ENCODE data around the gene CD302. TPM values are rescaled to one million over a fixed set of nuclear protein-coding genes. Genes with fewer than 3 reads are reported as not detected.
A peak's percentile ranks its signal among the peaks of the same experiment; 100 is the strongest.

The CD302 gene
- total and polyA plus RNA-seq, 3 experiments from 2014 or later: 0.28 to 0.75 (median 0.70) TPM

DNA sequence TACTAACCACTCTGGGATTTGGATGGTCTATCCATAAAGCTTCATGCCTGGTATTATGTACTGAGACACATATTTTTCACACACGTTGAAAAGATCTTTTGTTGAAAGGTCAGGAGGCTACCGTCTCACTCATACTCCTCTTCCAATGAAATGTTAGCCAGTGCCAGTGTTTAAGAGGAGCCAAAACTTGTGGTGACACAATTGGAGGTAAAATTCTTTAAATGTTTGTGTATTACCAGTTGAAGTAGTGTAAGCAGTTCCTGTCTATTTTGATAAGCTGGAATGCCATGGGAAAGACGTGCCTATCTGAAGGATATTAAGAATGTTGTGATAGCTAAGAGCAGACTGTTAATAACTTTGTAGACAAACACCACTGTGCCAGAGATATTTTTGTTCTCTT is 53.6 kb downstream of the CD302 start:
- no peak overlapping the region for H3K27ac Mint-ChIP-seq
- Histone ChIP-seq H3K36me3 (ENCODE audit: insufficient read depth, low read length) (peaks cover 38% of the 10 kb centered on the region), H3K4me1 (ENCODE audit: insufficient read depth, low read length) (peaks cover 2% of the 10 kb centered on the region), H3K9me3 (ENCODE audit: low read length) (no peaks in the 10 kb centered on the region), H3K27me3 (ENCODE audit: insufficient read depth, low read length, poor library complexity, severe bottlenecking) (no peaks in the 10 kb centered on the region), H3K4me3 (ENCODE audit: low read length) (no peak overlapping the region), H3K27ac (ENCODE audit: low read depth, low read length) (no peak overlapping the region)
- H3K36me3 Mint-ChIP-seq: peaks cover 18 to 73% (median 24%) of the 10 kb centered on the region in 3 donors
- DNase-seq: no peak
- CTCF ChIA-PET: no interaction called here
- H3K27me3 Mint-ChIP-seq: no peaks in the 10 kb centered on the region
- peaks cover 33 to 50% (median 45%) of the 10 kb centered on the region in 3 donors for H3K4me1 Mint-ChIP-seq
- H3K9me3 Mint-ChIP-seq: no peaks in the 10 kb centered on the region
- H3K4me3 Mint-ChIP-seq: no peak overlapping the region
- POLR2A ChIA-PET: no interaction called here

DNA sequence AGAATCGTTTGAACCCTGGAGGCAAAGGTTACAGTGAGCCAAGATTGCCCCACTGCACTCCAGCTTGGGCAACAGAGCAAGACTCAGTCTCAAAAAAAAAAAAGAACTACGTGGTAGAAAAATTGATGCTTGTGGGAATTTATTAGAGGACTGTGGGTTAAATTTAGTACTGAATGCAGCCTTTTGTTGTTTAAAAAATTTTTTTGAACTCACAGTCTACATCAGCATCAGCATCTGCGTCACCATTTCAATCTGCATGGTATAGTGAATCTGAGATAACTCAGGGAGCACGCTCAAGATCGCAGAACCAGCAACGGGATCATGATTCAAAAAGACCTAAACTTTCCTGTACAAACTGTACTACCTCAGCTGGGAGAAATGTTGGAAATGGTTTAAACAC is 55.2 kb downstream of the CD302 start:
- DNase-seq: no peak
- no peak overlapping the region for H3K4me3 Mint-ChIP-seq
- no peaks in the 10 kb centered on the region for H3K27me3 ChIP-seq (ENCODE audit: insufficient read depth, low read length, poor library complexity, severe bottlenecking)
- H3K27ac Mint-ChIP-seq: no peak overlapping the region
- ChIA-PET CTCF (no interaction called here), POLR2A (no interaction called here)
- H3K4me3 ChIP-seq (ENCODE audit: low read length): no peak overlapping the region
- peaks cover 30 to 54% (median 46%) of the 10 kb centered on the region in 3 donors for H3K4me1 Mint-ChIP-seq
- peaks cover 4% of the 10 kb centered on the region for H3K4me1 ChIP-seq (ENCODE audit: insufficient read depth, low read length)
- no peaks in the 10 kb centered on the region for H3K9me3 ChIP-seq (ENCODE audit: low read length)
- H3K27me3 Mint-ChIP-seq: no peaks in the 10 kb centered on the region
- H3K27ac ChIP-seq (ENCODE audit: low read depth, low read length): no peak overlapping the region
- no peaks in the 10 kb centered on the region for H3K9me3 Mint-ChIP-seq
- peaks cover 11 to 73% (median 18%) of the 10 kb centered on the region in 3 donors for H3K36me3 Mint-ChIP-seq
- peaks cover 38% of the 10 kb centered on the region for H3K36me3 ChIP-seq (ENCODE audit: insufficient read depth, low read length)

- Mint-ChIP-seq H3K36me3 (peaks cover 12 to 79% (median 15%) of the 10 kb centered on the region in 3 donors), H3K4me1 (peaks cover 51 to 85% (median 74%) of the 10 kb centered on the region in 3 donors), H3K9me3 (no peaks in the 10 kb centered on the region), H3K27me3 (no peaks in the 10 kb centered on the region), H3K27ac (peak overlapping the region in 2 of 8 donors; percentile 22 to 26), H3K4me3 (peak overlapping the region in 1 of 7 donors; percentile 23)
- POLR2A ChIA-PET: no interaction called here
- Histone ChIP-seq H3K9me3 (ENCODE audit: low read length) (no peaks in the 10 kb centered on the region), H3K36me3 (ENCODE audit: insufficient read depth, low read length) (peaks cover 21% of the 10 kb centered on the region), H3K4me1 (ENCODE audit: insufficient read depth, low read length) (peaks cover 4% of the 10 kb centered on the region), H3K27ac (ENCODE audit: low read depth, low read length) (no peak overlapping the region), H3K4me3 (ENCODE audit: low read length) (no peak overlapping the region), H3K27me3 (ENCODE audit: insufficient read depth, low read length, poor library complexity, severe bottlenecking) (no peaks in the 10 kb centered on the region)
- CTCF ChIA-PET: interaction anchor here (1.2 kb wide), 1 partner anchor 23 kb away, joined by 3 read pairs; no protein-coding TSS in a partner anchor
- DNase-seq: no peak
These were observed 59.3 kb downstream of the CD302 start for GRCh38 chr2:159738509-159739390.

DNA sequence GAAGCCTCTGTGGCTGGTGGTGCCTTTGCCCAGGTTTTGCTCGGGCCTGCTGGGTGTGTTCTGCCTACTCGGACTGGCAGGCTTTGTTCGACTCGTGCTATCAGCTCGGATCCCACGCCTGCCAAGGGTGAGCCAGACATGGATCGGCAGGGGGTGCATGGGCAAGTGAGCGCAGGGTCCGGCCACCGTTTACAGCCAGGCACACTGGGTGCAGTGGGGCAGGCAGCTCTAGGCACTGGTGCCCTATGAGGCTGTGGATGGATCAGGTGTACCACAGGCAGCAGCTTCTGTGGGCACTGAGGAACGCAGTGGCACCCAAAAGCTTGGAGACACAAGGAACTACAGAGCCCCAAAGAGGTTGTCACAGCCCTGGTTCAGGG is 60.1 kb downstream of the CD302 start:
- no peak overlapping the region for H3K27ac ChIP-seq (ENCODE audit: low read depth, low read length)
- H3K4me3 Mint-ChIP-seq: peak overlapping the region in 1 of 7 donors; percentile 23
- peaks cover 12 to 79% (median 15%) of the 10 kb centered on the region in 3 donors for H3K36me3 Mint-ChIP-seq

DNA sequence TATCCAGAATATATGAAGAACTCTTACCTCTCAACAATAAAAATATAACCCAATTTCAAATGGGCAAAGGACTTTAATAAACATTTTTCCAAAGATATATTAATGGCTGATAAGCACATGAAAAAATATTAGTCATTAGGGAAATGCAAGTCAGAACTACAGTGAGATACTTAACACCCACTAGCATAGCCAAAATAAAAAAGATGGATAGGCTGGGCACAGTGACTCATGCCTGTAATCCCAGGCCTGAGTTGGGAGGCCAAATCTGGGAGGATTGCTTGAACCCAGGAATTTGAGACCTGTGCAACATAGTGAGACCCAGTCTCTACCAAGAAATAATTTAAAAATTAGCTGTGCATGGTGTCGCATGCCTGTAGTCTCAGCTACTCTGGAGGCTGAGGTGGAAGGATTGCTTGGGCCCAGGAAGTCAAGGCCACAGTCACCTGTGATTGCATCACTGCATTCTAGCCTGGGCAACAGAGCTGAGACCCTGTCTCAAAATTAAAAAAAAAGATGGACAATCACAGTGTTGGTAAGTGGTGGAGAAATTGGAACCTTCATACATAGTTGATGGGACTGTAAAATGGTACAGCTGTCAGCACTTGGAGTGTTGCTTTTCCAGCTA is 60.6 kb downstream of the CD302 start:
- H3K4me1 Mint-ChIP-seq: peaks cover 53 to 90% (median 79%) of the 10 kb centered on the region in 3 donors
- ChIA-PET CTCF (interaction anchor here (1.0 to 1.2 kb wide), 3 partner anchors 10 to 22 kb away, joined by 3 to 4 read pairs (median 3); no protein-coding TSS in a partner anchor), POLR2A (no interaction called here)
- Histone ChIP-seq H3K4me3 (ENCODE audit: low read length) (no peak overlapping the region), H3K36me3 (ENCODE audit: insufficient read depth, low read length) (peaks cover 14% of the 10 kb centered on the region), H3K27me3 (ENCODE audit: insufficient read depth, low read length, poor library complexity, severe bottlenecking) (no peaks in the 10 kb centered on the region), H3K9me3 (ENCODE audit: low read length) (no peaks in the 10 kb centered on the region), H3K4me1 (ENCODE audit: insufficient read depth, low read length) (peaks cover 4% of the 10 kb centered on the region), H3K27ac (ENCODE audit: low read depth, low read length) (no peak overlapping the region)
- H3K4me3 Mint-ChIP-seq: peak overlapping the region in 1 of 7 donors; percentile 66
- no peak for DNase-seq
- no peaks in the 10 kb centered on the region for H3K9me3 Mint-ChIP-seq
- peaks cover 12 to 79% (median 15%) of the 10 kb centered on the region in 3 donors for H3K36me3 Mint-ChIP-seq
- H3K27ac Mint-ChIP-seq: peak overlapping the region in 1 of 8 donors; percentile 32
- no peaks in the 10 kb centered on the region for H3K27me3 Mint-ChIP-seq

More for the DNA sequence above, 60.1 kb downstream of the CD302 start:
- H3K27me3 Mint-ChIP-seq: no peaks in the 10 kb centered on the region
- Histone ChIP-seq H3K4me3 (ENCODE audit: low read length) (no peak overlapping the region), H3K4me1 (ENCODE audit: insufficient read depth, low read length) (peaks cover 4% of the 10 kb centered on the region), H3K36me3 (ENCODE audit: insufficient read depth, low read length) (peaks cover 19% of the 10 kb centered on the region), H3K9me3 (ENCODE audit: low read length) (no peaks in the 10 kb centered on the region), H3K27me3 (ENCODE audit: insufficient read depth, low read length, poor library complexity, severe bottlenecking) (no peaks in the 10 kb centered on the region)
- ChIA-PET POLR2A (no interaction called here), CTCF (interaction anchor here (1.0 to 1.2 kb wide), 3 partner anchors 10 to 22 kb away, joined by 3 to 4 read pairs (median 3); no protein-coding TSS in a partner anchor)
- DNase-seq: no peak
- H3K9me3 Mint-ChIP-seq: no peaks in the 10 kb centered on the region
- H3K4me1 Mint-ChIP-seq: peaks cover 52 to 90% (median 75%) of the 10 kb centered on the region in 3 donors
- H3K27ac Mint-ChIP-seq: peak overlapping the region in 1 of 8 donors; percentile 32

GRCh38 chr2:159736048-159736447 is 62.0 kb downstream of the CD302 start:
- H3K36me3 Mint-ChIP-seq: peaks cover 12 to 80% (median 15%) of the 10 kb centered on the region in 3 donors
- H3K4me1 Mint-ChIP-seq: peaks cover 45 to 77% (median 69%) of the 10 kb centered on the region in 3 donors
- Histone ChIP-seq H3K27me3 (ENCODE audit: insufficient read depth, low read length, poor library complexity, severe bottlenecking) (no peaks in the 10 kb centered on the region), H3K27ac (ENCODE audit: low read depth, low read length) (no peak overlapping the region), H3K36me3 (ENCODE audit: insufficient read depth, low read length) (peaks cover 15% of the 10 kb centered on the region), H3K4me3 (ENCODE audit: low read length) (no peak overlapping the region), H3K9me3 (ENCODE audit: low read length) (no peaks in the 10 kb centered on the region), H3K4me1 (ENCODE audit: insufficient read depth, low read length) (peaks cover 4% of the 10 kb centered on the region)
- H3K27ac Mint-ChIP-seq: peak overlapping the region in 4 of 8 donors; percentile 9 to 54 (median 20)
- no peak overlapping the region for H3K4me3 Mint-ChIP-seq
- no peaks in the 10 kb centered on the region for H3K27me3 Mint-ChIP-seq
- ChIA-PET POLR2A (interaction anchor here (1.0 kb wide), 1 partner anchor 24 kb away, joined by 3 read pairs; the partner anchor contains the start of gene MARCHF7), CTCF (no interaction called here)
- H3K9me3 Mint-ChIP-seq: no peaks in the 10 kb centered on the region
- no peak for DNase-seq

GRCh38 chr2:159735648-159736047 is 62.4 kb downstream of the CD302 start:
- CTCF ChIA-PET: interaction anchor here (1.6 kb wide), 1 partner anchor 24 kb away, joined by 4 read pairs; the partner anchor contains the start of gene MARCHF7
- POLR2A ChIA-PET: interaction anchor here (1.0 kb wide), 1 partner anchor 23 kb away, joined by 3 read pairs; the partner anchor contains the start of gene MARCHF7

More at GRCh38 chr2:159735648-159736047, 62.4 kb downstream of the CD302 start:
- no peak for DNase-seq
- H3K9me3 Mint-ChIP-seq: no peaks in the 10 kb centered on the region
- no peaks in the 10 kb centered on the region for H3K27me3 Mint-ChIP-seq
- no peaks in the 10 kb centered on the region for H3K9me3 ChIP-seq (ENCODE audit: low read length)
- H3K36me3 ChIP-seq (ENCODE audit: insufficient read depth, low read length): peaks cover 19% of the 10 kb centered on the region
- H3K27ac Mint-ChIP-seq: peak overlapping the region in 4 of 8 donors; percentile 10 to 86 (median 26)
- peaks cover 12 to 82% (median 15%) of the 10 kb centered on the region in 3 donors for H3K36me3 Mint-ChIP-seq
- H3K4me1 ChIP-seq (ENCODE audit: insufficient read depth, low read length): peaks cover 4% of the 10 kb centered on the region
- H3K4me3 Mint-ChIP-seq: no peak overlapping the region
- H3K27ac ChIP-seq (ENCODE audit: low read depth, low read length): no peak overlapping the region
- peaks cover 42 to 77% (median 67%) of the 10 kb centered on the region in 3 donors for H3K4me1 Mint-ChIP-seq
- H3K4me3 ChIP-seq (ENCODE audit: low read length): no peak overlapping the region
- no peaks in the 10 kb centered on the region for H3K27me3 ChIP-seq (ENCODE audit: insufficient read depth, low read length, poor library complexity, severe bottlenecking)
